IPS-18a (cell line): ENCODE results near the gene LDLRAD3.

Source experiments
- H3K27ac ChIP-seq: one replicate; pipeline ENCODE4 v1.5.1; 2013; ENCODE audit warnings: low read length
- H3K27me3 ChIP-seq: one replicate; pipeline ENCODE4 v1.6.1; 2013; ENCODE audit warnings: mild to moderate bottlenecking, low read length; ENCODE audit not compliant: control insufficient read depth, insufficient read depth
- H3K36me3 ChIP-seq: one replicate; pipeline ENCODE4 v1.6.1; 2013; ENCODE audit warnings: low read depth, low read length; ENCODE audit not compliant: control insufficient read depth
- H3K4me1 ChIP-seq: one replicate; pipeline ENCODE4 v1.6.1; 2013; ENCODE audit warnings: low read depth, low read length; ENCODE audit not compliant: control insufficient read depth
- H3K4me3 ChIP-seq: one replicate; pipeline ENCODE4 v1.5.1; 2013; ENCODE audit warnings: low read length
- H3K9ac ChIP-seq: one replicate; pipeline ENCODE4 v1.6.1; 2013; ENCODE audit warnings: mild to moderate bottlenecking, low read length, moderate library complexity
- H3K9me3 ChIP-seq: one replicate; pipeline ENCODE4 v1.6.1; 2013; ENCODE audit warnings: low read depth, low read length; ENCODE audit not compliant: control insufficient read depth

LDLRAD3 gene

GRCh38 chr11:36141196-36141953 is 197.5 kb downstream of the LDLRAD3 start:
- Histone ChIP-seq H3K9ac (no peak overlapping the region), H3K4me1 (peaks cover 17% of the 10 kb centered on the region), H3K27ac (no peak overlapping the region), H3K27me3 (no peaks in the 10 kb centered on the region), H3K36me3 (no peaks in the 10 kb centered on the region), H3K9me3 (no peaks in the 10 kb centered on the region), H3K4me3 (no peak overlapping the region)

DNA sequence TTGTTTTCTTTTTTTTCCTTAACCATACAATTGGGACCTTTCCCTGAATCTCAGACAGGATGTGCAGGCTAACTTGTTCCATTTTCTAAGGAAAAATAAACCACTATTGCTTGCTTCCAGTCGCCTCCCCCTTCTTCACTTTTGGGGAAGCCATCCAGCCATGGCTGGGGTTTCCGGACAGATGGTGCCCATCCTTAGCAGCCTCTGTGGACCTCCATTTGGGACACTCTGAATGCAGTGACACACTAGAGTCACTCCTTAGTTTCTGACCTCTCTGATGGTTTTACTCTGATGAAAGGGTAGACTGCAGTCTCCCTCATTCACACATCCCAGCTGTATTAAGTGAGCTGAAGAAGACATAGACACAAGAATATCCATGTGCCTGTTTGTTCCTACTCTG is 198.1 kb downstream of the LDLRAD3 start:
- no peak overlapping the region for H3K4me3 ChIP-seq
- no peaks in the 10 kb centered on the region for H3K9me3 ChIP-seq
- H3K9ac ChIP-seq = no peak overlapping the region
- H3K27me3 ChIP-seq = no peaks in the 10 kb centered on the region
- H3K36me3 ChIP-seq = no peaks in the 10 kb centered on the region
- H3K27ac ChIP-seq = no peak overlapping the region
- H3K4me1 ChIP-seq = peaks cover 17% of the 10 kb centered on the region

GRCh38 chr11:36142439-36142838 is 198.6 kb downstream of the LDLRAD3 start:
- Histone ChIP-seq H3K4me3 (no peak overlapping the region), H3K4me1 (peaks cover 17% of the 10 kb centered on the region), H3K9ac (no peak overlapping the region), H3K9me3 (no peaks in the 10 kb centered on the region), H3K27me3 (no peaks in the 10 kb centered on the region), H3K36me3 (no peaks in the 10 kb centered on the region), H3K27ac (no peak overlapping the region)

GRCh38 chr11:36142879-36143278 is 199.0 kb downstream of the LDLRAD3 start:
- no peak overlapping the region for H3K27ac ChIP-seq
- H3K36me3 ChIP-seq = no peaks in the 10 kb centered on the region
- no peak overlapping the region for H3K9ac ChIP-seq
- H3K27me3 ChIP-seq = no peaks in the 10 kb centered on the region
- H3K4me1 ChIP-seq = peaks cover 17% of the 10 kb centered on the region
- no peak overlapping the region for H3K4me3 ChIP-seq
- no peaks in the 10 kb centered on the region for H3K9me3 ChIP-seq

DNA sequence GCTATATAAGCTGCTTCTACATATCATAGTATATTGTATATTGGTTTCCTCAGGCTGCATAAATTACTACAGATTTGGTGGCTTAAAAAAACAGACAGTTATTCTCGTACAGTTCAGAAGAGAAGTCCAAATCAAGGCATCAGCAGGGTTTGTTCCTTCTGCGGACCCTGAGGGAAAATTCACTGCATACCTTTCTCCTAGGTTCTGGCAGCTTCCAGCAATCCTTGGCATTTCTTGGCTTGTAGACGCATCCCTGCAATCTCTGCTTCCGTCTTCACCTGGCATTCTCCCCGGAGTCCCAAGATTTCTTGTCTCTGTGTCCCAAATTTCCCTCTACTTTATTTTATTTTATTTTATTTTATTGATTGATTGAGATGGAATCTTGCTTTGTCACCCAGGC is 202.6 kb downstream of the LDLRAD3 start:
- Histone ChIP-seq H3K9ac (no peak overlapping the region), H3K27me3 (no peaks in the 10 kb centered on the region), H3K27ac (no peak overlapping the region), H3K9me3 (no peaks in the 10 kb centered on the region), H3K4me3 (no peak overlapping the region), H3K4me1 (peaks cover 20% of the 10 kb centered on the region), H3K36me3 (no peaks in the 10 kb centered on the region)

DNA sequence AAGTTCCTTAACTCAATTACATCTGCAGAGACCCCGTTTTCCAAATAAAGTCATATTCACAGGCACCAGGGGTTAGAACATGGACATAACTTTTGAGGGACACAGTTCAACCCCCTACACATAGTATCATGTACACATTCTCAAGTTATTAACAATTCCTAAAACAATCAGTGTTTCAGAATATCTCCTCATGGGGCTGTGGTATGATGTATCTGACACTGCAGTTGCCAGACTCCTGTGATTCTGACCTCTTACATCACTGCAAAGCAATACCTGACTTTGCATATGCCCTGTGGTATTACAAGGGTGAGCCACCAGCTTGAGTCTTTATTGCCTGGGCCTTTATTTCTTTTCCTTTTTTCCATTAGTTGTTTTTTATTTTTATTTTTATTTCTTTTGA is 203.6 kb downstream of the LDLRAD3 start:
- no peaks in the 10 kb centered on the region for H3K9me3 ChIP-seq
- no peak overlapping the region for H3K4me3 ChIP-seq
- H3K36me3 ChIP-seq = no peaks in the 10 kb centered on the region
- no peaks in the 10 kb centered on the region for H3K27me3 ChIP-seq
- no peak overlapping the region for H3K9ac ChIP-seq
- H3K27ac ChIP-seq = no peak overlapping the region
- peaks cover 11% of the 10 kb centered on the region for H3K4me1 ChIP-seq

DNA sequence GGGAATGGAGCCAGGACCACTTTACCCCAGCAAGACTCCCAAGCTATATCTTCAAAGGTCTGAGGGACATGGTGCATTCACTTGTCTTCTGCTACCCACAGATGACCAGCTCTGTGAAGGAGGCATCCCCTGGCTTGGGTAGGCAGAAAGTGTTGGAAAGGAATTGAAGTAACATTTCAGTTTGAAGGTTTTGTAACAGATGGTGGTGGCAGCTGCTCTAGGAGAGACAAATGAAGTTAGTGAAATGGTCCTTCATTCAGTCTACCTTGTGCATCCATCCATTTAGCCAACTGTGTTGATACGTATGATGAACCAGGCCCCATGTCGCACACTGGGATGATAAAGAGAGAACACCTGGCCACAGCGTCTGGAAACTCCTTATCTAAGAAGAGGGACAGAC is 204.8 kb downstream of the LDLRAD3 start:
- H3K4me3 ChIP-seq = no peak overlapping the region
- no peaks in the 10 kb centered on the region for H3K27me3 ChIP-seq
- no peaks in the 10 kb centered on the region for H3K9me3 ChIP-seq
- no peak overlapping the region for H3K27ac ChIP-seq
- H3K4me1 ChIP-seq = peaks cover 16% of the 10 kb centered on the region
- no peak overlapping the region for H3K9ac ChIP-seq
- H3K36me3 ChIP-seq = no peaks in the 10 kb centered on the region

DNA sequence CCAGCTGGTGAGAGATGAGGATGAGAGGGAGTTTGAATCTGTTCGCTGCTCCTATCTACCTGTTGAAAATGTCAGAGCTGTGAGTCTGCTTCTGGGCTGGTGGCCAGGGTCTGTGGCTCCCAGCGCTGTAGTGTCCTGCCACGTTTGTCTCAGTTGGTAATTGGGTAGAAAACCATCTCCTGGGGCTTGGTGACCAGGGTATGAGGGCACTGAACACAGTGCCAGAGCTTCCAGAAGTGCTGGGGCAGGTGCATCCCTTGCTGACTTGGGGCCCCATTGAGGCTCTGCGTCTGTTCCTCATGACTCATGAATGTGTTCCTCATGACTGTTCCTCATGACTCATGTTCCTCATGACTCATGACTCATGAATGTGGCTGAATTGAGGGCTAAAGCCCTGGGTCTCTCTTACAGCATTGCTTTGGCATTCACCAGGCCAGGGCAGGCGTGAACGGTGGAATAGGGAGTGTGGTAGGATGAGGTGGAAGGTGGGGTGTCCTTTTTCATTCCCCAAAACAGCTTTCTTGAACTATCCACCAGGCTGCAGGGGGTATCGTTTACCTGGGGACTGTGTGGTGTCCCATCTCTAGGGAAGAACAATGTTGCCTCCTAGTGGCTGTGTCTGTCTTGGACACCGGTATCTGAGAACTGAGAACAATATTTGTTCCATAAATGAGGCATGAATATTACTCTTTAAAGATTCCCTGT is 205.8 kb downstream of the LDLRAD3 start:
- H3K27ac ChIP-seq = no peak overlapping the region
- no peak overlapping the region for H3K4me3 ChIP-seq
- H3K4me1 ChIP-seq = peaks cover 16% of the 10 kb centered on the region
- no peaks in the 10 kb centered on the region for H3K9me3 ChIP-seq
- H3K27me3 ChIP-seq = no peaks in the 10 kb centered on the region
- H3K9ac ChIP-seq = no peak overlapping the region
- H3K36me3 ChIP-seq = no peaks in the 10 kb centered on the region

GRCh38 chr11:36150986-36151385 is 207.1 kb downstream of the LDLRAD3 start:
- Histone ChIP-seq H3K27ac (no peak overlapping the region), H3K4me1 (peaks cover 15% of the 10 kb centered on the region), H3K9ac (no peak overlapping the region), H3K9me3 (no peaks in the 10 kb centered on the region), H3K36me3 (no peaks in the 10 kb centered on the region), H3K4me3 (no peak overlapping the region), H3K27me3 (no peaks in the 10 kb centered on the region)

DNA sequence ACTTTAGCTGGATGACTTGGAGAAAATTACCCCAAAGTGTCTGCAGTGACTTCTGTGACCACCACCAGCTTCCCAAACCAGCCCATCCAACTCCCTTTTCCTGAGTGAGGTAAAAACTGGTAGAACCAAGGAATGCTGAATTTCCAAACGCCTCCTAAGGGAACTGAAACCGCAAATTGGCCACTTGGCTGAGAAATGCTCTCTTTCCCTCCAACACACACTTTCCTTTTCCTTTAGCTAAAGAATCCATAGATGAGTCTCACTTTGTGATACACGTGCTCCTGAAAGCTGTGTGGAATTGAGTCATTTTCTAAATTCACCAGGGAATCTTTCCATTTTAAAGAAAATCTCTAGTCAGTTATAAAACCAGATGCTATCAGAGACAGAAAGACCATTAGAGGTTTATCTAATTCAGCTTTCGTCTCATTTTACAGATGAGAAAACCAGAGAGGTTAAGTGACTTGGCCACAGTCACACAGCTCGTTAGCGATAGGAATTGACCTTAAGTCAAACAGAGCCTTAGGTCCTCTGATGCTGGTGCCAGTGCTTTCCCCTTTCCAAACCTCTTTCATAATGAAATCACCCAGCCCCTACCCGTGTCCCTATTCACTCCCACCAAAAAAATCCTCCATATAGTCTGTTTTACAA is 208.2 kb downstream of the LDLRAD3 start:
- no peak overlapping the region for H3K9ac ChIP-seq
- no peak overlapping the region for H3K4me3 ChIP-seq
- H3K4me1 ChIP-seq = peaks cover 14% of the 10 kb centered on the region
- no peaks in the 10 kb centered on the region for H3K27me3 ChIP-seq
- H3K36me3 ChIP-seq = no peaks in the 10 kb centered on the region
- H3K27ac ChIP-seq = no peak overlapping the region
- H3K9me3 ChIP-seq = no peaks in the 10 kb centered on the region

DNA sequence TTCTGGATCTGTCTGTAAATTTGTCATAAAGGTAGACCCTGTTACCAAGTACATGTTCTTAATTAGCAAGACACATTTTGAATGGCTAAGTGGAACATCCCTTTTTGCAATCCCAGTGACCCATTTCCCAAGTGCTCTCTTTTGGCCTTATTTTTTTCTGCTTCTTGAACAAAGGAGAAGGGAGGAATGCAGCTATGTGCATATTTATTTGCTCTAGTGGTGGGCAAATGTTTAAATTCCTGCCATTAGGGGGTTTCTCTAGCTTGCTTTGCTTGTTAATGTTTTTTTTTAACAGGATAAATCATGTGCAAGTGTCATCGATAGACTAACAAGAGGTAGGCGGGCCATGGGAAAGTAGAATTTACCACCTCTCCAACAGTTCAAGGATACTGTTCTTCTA is 209.7 kb downstream of the LDLRAD3 start:
- Histone ChIP-seq H3K27ac (no peak overlapping the region), H3K9me3 (no peaks in the 10 kb centered on the region), H3K4me3 (no peak overlapping the region), H3K27me3 (no peaks in the 10 kb centered on the region), H3K9ac (no peak overlapping the region), H3K4me1 (peaks cover 14% of the 10 kb centered on the region), H3K36me3 (no peaks in the 10 kb centered on the region)
